ENCODE data around the gene ZNF385B. TPM values are rescaled to one million over a fixed set of nuclear protein-coding genes. Genes with fewer than 3 reads are reported as not detected.

The ZNF385B gene
- total RNA-seq, 1 donor from 2014 or later, result 0.25 TPM

DNA sequence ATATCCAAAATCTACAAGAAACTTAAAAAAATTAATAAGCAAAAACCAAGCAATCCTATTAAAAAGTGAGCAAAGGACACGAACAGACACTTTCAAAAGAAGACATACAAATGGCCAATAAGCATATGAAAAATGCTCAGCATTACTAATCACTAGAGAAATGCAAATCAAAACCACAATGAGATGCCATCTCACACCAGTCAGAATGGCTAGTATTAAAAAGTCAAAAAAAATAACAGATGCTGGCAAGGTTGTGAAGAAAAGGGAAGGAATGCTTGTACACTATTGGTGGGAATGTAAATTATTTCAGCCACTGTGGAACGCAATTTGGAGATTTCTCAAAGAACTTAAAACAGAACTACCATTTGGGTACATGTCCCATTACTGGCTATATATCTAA is 467.9 kb downstream of the ZNF385B start:
- no peak overlapping the region for H3K4me3 ChIP-seq (ENCODE audit: low read depth, low read length)
- no peaks in the 10 kb centered on the region for H3K27me3 ChIP-seq (ENCODE audit: control insufficient read depth, insufficient read depth, low read length)
- H3K36me3 ChIP-seq (ENCODE audit: control insufficient read depth, insufficient read depth, low read length), result no peaks in the 10 kb centered on the region
- TF ChIP-seq, protein P1, sequence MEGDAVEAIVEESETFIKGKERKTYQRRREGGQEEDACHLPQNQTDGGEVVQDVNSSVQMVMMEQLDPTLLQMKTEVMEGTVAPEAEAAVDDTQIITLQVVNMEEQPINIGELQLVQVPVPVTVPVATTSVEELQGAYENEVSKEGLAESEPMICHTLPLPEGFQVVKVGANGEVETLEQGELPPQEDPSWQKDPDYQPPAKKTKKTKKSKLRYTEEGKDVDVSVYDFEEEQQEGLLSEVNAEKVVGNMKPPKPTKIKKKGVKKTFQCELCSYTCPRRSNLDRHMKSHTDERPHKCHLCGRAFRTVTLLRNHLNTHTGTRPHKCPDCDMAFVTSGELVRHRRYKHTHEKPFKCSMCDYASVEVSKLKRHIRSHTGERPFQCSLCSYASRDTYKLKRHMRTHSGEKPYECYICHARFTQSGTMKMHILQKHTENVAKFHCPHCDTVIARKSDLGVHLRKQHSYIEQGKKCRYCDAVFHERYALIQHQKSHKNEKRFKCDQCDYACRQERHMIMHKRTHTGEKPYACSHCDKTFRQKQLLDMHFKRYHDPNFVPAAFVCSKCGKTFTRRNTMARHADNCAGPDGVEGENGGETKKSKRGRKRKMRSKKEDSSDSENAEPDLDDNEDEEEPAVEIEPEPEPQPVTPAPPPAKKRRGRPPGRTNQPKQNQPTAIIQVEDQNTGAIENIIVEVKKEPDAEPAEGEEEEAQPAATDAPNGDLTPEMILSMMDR (IDR thresholded peaks at IDR 0.05; ENCODE audit: insufficient read depth, low read length, poor library complexity, severe bottlenecking), result no peak
- no peak for DNase-seq (ENCODE audit: low read depth)

Other genes starting within 250 kb of the ZNF385B start
- gene CWC22, start 145.7 kb upstream of the ZNF385B start, total RNA-seq, result 15.3 and 18.0 TPM in 2 replicates

Data from kidney epithelial cell (primary cell).